ENCODE measurements around the gene HECTD4.
"Not testable (repeated sequence)": the region's sequence is repeated elsewhere in the genome, so short reads cannot be mapped to it uniquely, and the experiment has no call there.

HECTD4 gene

GRCh38 chr12:112110787-112111662, 271.2 kb downstream of the HECTD4 start:
- not testable (repeated sequence) for DNase-seq

Measured in NCI-H82 (cell line).